ENCODE results near the gene MRPS22.

DNA sequence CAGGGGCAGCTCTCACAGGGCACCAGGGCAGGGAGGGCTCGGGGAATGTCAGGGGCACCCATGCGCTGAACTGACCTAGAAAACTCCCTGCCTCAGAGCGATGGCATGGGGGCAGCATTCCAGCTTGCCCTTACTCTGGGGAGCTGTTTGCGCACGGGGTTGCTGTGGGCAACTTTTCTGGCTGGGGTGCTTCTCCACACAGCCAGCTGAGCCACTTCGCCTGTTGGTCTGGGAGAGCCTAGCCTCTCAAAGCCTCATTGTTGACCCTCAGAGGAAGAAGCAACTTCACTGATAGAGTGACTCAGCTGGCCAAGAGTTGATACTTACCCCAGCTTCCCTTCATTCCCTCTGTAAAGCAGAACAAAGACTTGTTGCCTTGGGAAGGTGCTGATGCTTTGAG, 42.6 kb upstream of the MRPS22 start:
- TF ChIP-seq CTCF (IDR thresholded peaks at IDR 0.05; ENCODE audit: low read depth, low read length, missing input control) (no peak), EGR1 (IDR thresholded peaks at IDR 0.05; ENCODE audit: low read depth in 2 of 2) (no peak)

Measured in liver (tissue), 3 donors.